Panc1 (cell line): ENCODE results near the gene ZSCAN20. TPM values are rescaled to one million over a fixed set of nuclear protein-coding genes. Genes with fewer than 3 reads are reported as not detected.

Source experiments
- ATAC-seq: fragments of 200-7000 bp; cut with Tn5 transposase; 2 replicates; pipeline ENCODE4 v1.9.1; 2020; ENCODE audit warnings: mild to moderate bottlenecking, moderate library complexity
- BruUV-seq: library from RNA; stranded (reverse); fragments of 400-500 nt; replicated peaks from 2 replicates; lab custom pipeline; 2021; lab: Mats Ljungman, UMichigan
- CTCF ChIA-PET: fragments of 300-600 bp; sonication (Branson Sonifier 250); formaldehyde crosslinking; loops from one replicate; lab custom pipeline; 2022; ENCODE audit warnings: antibody characterized with exemption; lab: Charles Lee
- POLR2A ChIA-PET: fragments of 300-600 bp; sonication (Branson Sonifier 250); formaldehyde crosslinking; loops from one replicate; lab custom pipeline; 2022; ENCODE audit warnings: antibody characterized with exemption; lab: Charles Lee
- DNase-seq: peaks from one replicate; pipeline ENCODE4 v3.0.0-alpha.2; 2010; ENCODE audit warnings: low read depth, low spot score
- H3K27ac ChIP-seq: 2 replicates; pipeline ENCODE4 v1.5.1; 2011; ENCODE audit warnings: mild to moderate bottlenecking, low read length, inconsistent platforms
- H3K27me3 ChIP-seq: fragments of 200-500 bp; sonication (Bioruptor generic); 2 replicates; pipeline ENCODE4 v1.6.0; 2014; ENCODE audit warnings: low read length, inconsistent platforms; ENCODE audit not compliant: control insufficient read depth, insufficient read depth
- H3K36me3 ChIP-seq: fragments of 200-500 bp; sonication (Bioruptor generic); 2 replicates; pipeline ENCODE4 v1.5.1; 2014; ENCODE audit warnings: inconsistent platforms, mild to moderate bottlenecking, low read length, moderate library complexity; ENCODE audit not compliant: control insufficient read depth, insufficient read depth
- H3K4me1 ChIP-seq: 2 replicates; pipeline ENCODE4 v1.5.1; 2011; ENCODE audit warnings: inconsistent platforms, mild to moderate bottlenecking, low read length, moderate library complexity; ENCODE audit not compliant: control insufficient read depth, insufficient read depth
- H3K4me3 ChIP-seq, 2 experiments: 2 replicates each; pipeline ENCODE4 v1.5.1; 2011 to 2012; ENCODE audit warnings: low read depth in 2 of 2, low read length in 2 of 2, mild to moderate bottlenecking in 2 of 2, inconsistent platforms in 1 of 2, moderate library complexity in 1 of 2
- H3K9me3 ChIP-seq: fragments of 200-500 bp; sonication (Bioruptor generic); 2 replicates; pipeline ENCODE4 v1.5.1; 2014; ENCODE audit warnings: low read depth, mild to moderate bottlenecking, inconsistent platforms, low read length, moderate library complexity; ENCODE audit not compliant: control insufficient read depth, insufficient read depth
- CTCF ChIP-seq: fragments of 450-650 bp; IDR thresholded peaks from 2 replicates; pipeline ENCODE4 v1.5.1; 2017; ENCODE audit warnings: mild to moderate bottlenecking
- POLR2AphosphoS5 ChIP-seq: IDR thresholded peaks from 2 replicates; pipeline ENCODE4 v1.6.1; 2012; ENCODE audit warnings: mild to moderate bottlenecking, low read depth, low read length, moderate library complexity
- REST ChIP-seq, 2 experiments: IDR thresholded peaks; 2 replicates each; pipeline ENCODE4 v1.6.1; 2011 to 2012; ENCODE audit warnings: low read depth in 2 of 2, control low read depth in 1 of 2, low read length in 1 of 2, mild to moderate bottlenecking in 1 of 2, moderate library complexity in 1 of 2; ENCODE audit not compliant: insufficient read depth in 1 of 2
- SIN3A ChIP-seq: IDR thresholded peaks from 2 replicates; pipeline ENCODE4 v1.6.1; 2012; ENCODE audit warnings: low read depth, mild to moderate bottlenecking, low read length, moderate library complexity, borderline replicate concordance; ENCODE audit not compliant: insufficient read depth
- TCF7L2 ChIP-seq: IDR thresholded peaks from 2 replicates; pipeline ENCODE4 v1.6.1; 2011; ENCODE audit warnings: mild to moderate bottlenecking, low read depth, low read length, inconsistent platforms
- in situ Hi-C: cut with HindIII; loops from 2 replicates; pipeline ENCODE4 v1.10.0; 2016; ENCODE audit warnings: low sequenced_read_pairs, low pct_unique_long_range_greater_than_20kb
- intact Hi-C: fragments of 100-400 bp; cut with micrococcal nuclease; formaldehyde crosslinking; loops from one replicate; pipeline ENCODE4 v1.10.0; 2022; ENCODE audit not compliant: unreplicated experiment
- total RNA-seq: library from RNA; stranded (reverse); gene quantifications from one replicate; pipeline ENCODE4 v1.2.1, GENCODE V29; 2021; ENCODE audit not compliant: unreplicated experiment

Gene ZSCAN20
- total RNA-seq, 1 experiment from 2014 or later, result 6.9 TPM

- no peak overlapping the region for H3K27ac ChIP-seq
Observed at GRCh38 chr1:33424610-33425009, 47.8 kb upstream of the ZSCAN20 start.

GRCh38 chr1:33425900-33426299 lies 46.5 kb upstream of the ZSCAN20 start:
- Histone ChIP-seq H3K27ac (no peak overlapping the region), H3K9me3 (no peaks in the 10 kb centered on the region), H3K4me3 (no peak overlapping the region), H3K27me3 (peaks cover 9% of the 10 kb centered on the region), H3K4me1 (peaks cover 5% of the 10 kb centered on the region; the same call in 1 of the 2 replicates), H3K36me3 (peaks cover 6% of the 10 kb centered on the region; the same call in 1 of the 2 replicates)
- intact Hi-C loops (no loop called here), in situ Hi-C loops (no loop called here)
- CTCF ChIA-PET, result no interaction called here
- no peak for DNase-seq
- ATAC-seq, result no peak
- POLR2A ChIA-PET, result no interaction called here
- TF ChIP-seq REST (IDR thresholded peaks at IDR 0.05; ENCODE audit: insufficient read depth in 1 of 2, low read depth in 2 of 2, low read length in 1 of 2) (no peak), TCF7L2 (no peak), CTCF (no peak), SIN3A (no peak), POLR2AphosphoS5 (no peak)
- no TSS peak for BruUV-seq

More at GRCh38 chr1:33424610-33425009, 47.8 kb upstream of the ZSCAN20 start:
- H3K9me3 ChIP-seq, result no peaks in the 10 kb centered on the region
- DNase-seq (no peak), ATAC-seq (no peak)
- ChIA-PET CTCF (no interaction called here), POLR2A (no interaction called here)
- intact Hi-C loops, result no loop called here
- H3K4me1 ChIP-seq, result no peaks in the 10 kb centered on the region; the same call in 1 of the 2 replicates
- H3K27me3 ChIP-seq, result peaks cover 5% of the 10 kb centered on the region
- H3K4me3 ChIP-seq, result no peak overlapping the region
- BruUV-seq, result no TSS peak
- in situ Hi-C loops, result no loop called here
- peaks cover under 1% of the 10 kb centered on the region; the same call in 1 of the 2 replicates for H3K36me3 ChIP-seq
- TF ChIP-seq POLR2AphosphoS5 (no peak), SIN3A (no peak), REST (IDR thresholded peaks at IDR 0.05; ENCODE audit: insufficient read depth in 1 of 2, low read depth in 2 of 2, low read length in 1 of 2) (no peak), TCF7L2 (no peak)
